HG03575 (cell line): ENCODE measurements around the gene MOB3A.
"Not testable (repeated sequence)": the region's sequence is repeated elsewhere in the genome, so short reads cannot be mapped to it uniquely, and the experiment has no call there.

ENCODE experiments used
- ATAC-seq: cut with Tn5 transposase; IDR thresholded peaks from one replicate; pipeline ENCODE4 v1.9.1; 2021; ENCODE audit not compliant: unreplicated experiment, insufficient number of reproducible peaks, low FRiP score; ENCODE audit errors: extremely low read depth

The MOB3A gene

GRCh38 chr19:2039959-2040646, 56.0 kb downstream of the MOB3A start:
- no peak for ATAC-seq

- no peak for ATAC-seq
Observed at GRCh38 chr19:2039089-2039958, 56.8 kb downstream of the MOB3A start.

GRCh38 chr19:2038284-2039088, 57.6 kb downstream of the MOB3A start:
- ATAC-seq = no peak

GRCh38 chr19:2037651-2038255, 58.4 kb downstream of the MOB3A start:
- ATAC-seq = no peak

- no peak for ATAC-seq
Observed at GRCh38 chr19:2036424-2036823, 59.7 kb downstream of the MOB3A start.

- no peak for ATAC-seq
Observed at GRCh38 chr19:2035590-2035991, 60.5 kb downstream of the MOB3A start.

GRCh38 chr19:2034729-2035589, 61.2 kb downstream of the MOB3A start:
- ATAC-seq = no peak

- not testable (repeated sequence) for ATAC-seq
Observed at GRCh38 chr19:2034253-2034652, 61.9 kb downstream of the MOB3A start.

- ATAC-seq = no peak
Observed at GRCh38 chr19:2033825-2034159, 62.3 kb downstream of the MOB3A start.

GRCh38 chr19:2033115-2033824, 62.9 kb downstream of the MOB3A start:
- ATAC-seq = no peak

GRCh38 chr19:2032296-2032941, 63.7 kb downstream of the MOB3A start:
- no peak for ATAC-seq

- ATAC-seq = no peak
Observed at GRCh38 chr19:2027361-2027760, 68.8 kb downstream of the MOB3A start.

- no peak for ATAC-seq
Observed at GRCh38 chr19:2026770-2027169, 69.4 kb downstream of the MOB3A start.

GRCh38 chr19:2022289-2022688, 73.8 kb downstream of the MOB3A start:
- ATAC-seq = no peak

- no peak for ATAC-seq
Observed at GRCh38 chr19:2021453-2022140, 74.5 kb downstream of the MOB3A start.
